HCT116 (cell line): Measurements from ENCODE around the gene WNT7B. TPM values are rescaled to one million over a fixed set of nuclear protein-coding genes. Genes with fewer than 3 reads are reported as not detected.

Source experiments
- ATAC-seq: fragments of 200-7000 bp; cut with Tn5 transposase; 2 replicates; pipeline ENCODE4 v1.9.1; 2020; ENCODE audit warnings: mild to moderate bottlenecking, moderate library complexity
- BruUV-seq: library from RNA; stranded (reverse); fragments of 400-500 nt; replicated peaks from 2 replicates; lab custom pipeline; 2021; lab: Mats Ljungman, UMichigan
- CTCF ChIA-PET: fragments of 300-600 bp; sonication (Branson Sonifier 250); formaldehyde crosslinking; loops from one replicate; lab custom pipeline; 2021; ENCODE audit warnings: antibody characterized with exemption; lab: Charles Lee
- POLR2A ChIA-PET: fragments of 300-600, 350-600 bp; sonication (Branson Sonifier 250); formaldehyde crosslinking; loops from one replicate; lab custom pipeline; 2021; ENCODE audit warnings: antibody characterized with exemption; lab: Charles Lee
- RAD21 ChIA-PET, 2 experiments: fragments of 300-600 bp; sonication (Branson Sonifier 250); formaldehyde crosslinking; loops; one replicate each; lab custom pipeline; 2023; ENCODE audit warnings: low total read pairs in 2 of 2; ENCODE audit not compliant: uncharacterized antibody in 2 of 2, unreplicated experiment in 2 of 2, low non-redundant PET in 1 of 2; lab: Charles Lee
- DNase-seq: peaks from one replicate; pipeline ENCODE4 v3.0.0-alpha.2; 2010; ENCODE audit warnings: low read depth, low spot score
- H2AFZ ChIP-seq: fragments of 200-600 bp; shearing (Covaris generic), sonication (generic); 2 replicates; pipeline ENCODE4 v1.6.1; 2017; ENCODE audit warnings: low read depth, mixed run types, mixed read lengths, antibody characterized with exemption, low read length; ENCODE audit not compliant: poor library complexity, severe bottlenecking
- H3K27ac ChIP-seq: 2 replicates; pipeline ENCODE4 v1.5.1; 2012; ENCODE audit warnings: low read depth, low read length
- H3K27me3 ChIP-seq: fragments of 200-600 bp; sonication (generic); 2 replicates; pipeline ENCODE4 v1.6.1; 2016; ENCODE audit warnings: mixed run types, low read length, mixed read lengths; ENCODE audit not compliant: insufficient read depth
- H3K36me3 ChIP-seq, 2 experiments: fragments of 200-500 bp in 1 of 2; fragments of 200-600 bp in 1 of 2; sonication (Bioruptor generic) in 1 of 2; sonication (generic) in 1 of 2; 2 replicates each; pipeline versions ENCODE4 v1.5.1 to v1.6.1; 2014 to 2016; ENCODE audit warnings: low read length in 2 of 2, inconsistent platforms in 1 of 2, mixed read lengths in 1 of 2, mixed run types in 1 of 2; ENCODE audit not compliant: insufficient read depth in 2 of 2, control insufficient read depth in 1 of 2
- H3K4me1 ChIP-seq, 2 experiments: fragments of 200-600 bp in 1 of 2; sonication (generic) in 1 of 2; 2 replicates each; pipeline versions ENCODE4 v1.5.1 to v1.6.1; 2012 to 2017; ENCODE audit warnings: low read length in 2 of 2, inconsistent platforms in 1 of 2, mild to moderate bottlenecking in 1 of 2, mixed read lengths in 1 of 2, mixed run types in 1 of 2, moderate library complexity in 1 of 2; ENCODE audit not compliant: insufficient read depth in 2 of 2, control insufficient read depth in 1 of 2
- H3K4me2 ChIP-seq: fragments of 200-600 bp; sonication (generic); 2 replicates; pipeline ENCODE4 v1.6.1; 2017; ENCODE audit warnings: mixed run types, low read length, mixed read lengths
- H3K4me3 ChIP-seq, 2 experiments: fragments of 200-600 bp in 1 of 2; sonication (generic) in 1 of 2; replicated peaks in 1 of 2; 2 replicates each; pipeline ENCODE4 v1.5.1; 2011 to 2016; ENCODE audit warnings: low read length in 2 of 2, control low read depth in 1 of 2, low read depth in 1 of 2, mild to moderate bottlenecking in 1 of 2, mixed read lengths in 1 of 2, mixed run types in 1 of 2
- H3K79me2 ChIP-seq: fragments of 200-600 bp; sonication (generic); 2 replicates; pipeline ENCODE4 v1.6.1; 2017; ENCODE audit warnings: mild to moderate bottlenecking, mixed run types, low read length, moderate library complexity, mixed read lengths; ENCODE audit not compliant: insufficient read depth
- H3K9ac ChIP-seq: fragments of 200-600 bp; sonication (generic); 2 replicates; pipeline ENCODE4 v1.6.1; 2016; ENCODE audit warnings: low read length, mixed read lengths
- H3K9me2 ChIP-seq: fragments of 200-600 bp; sonication (generic), shearing (Covaris generic); 2 replicates; pipeline ENCODE4 v1.6.1; 2017; ENCODE audit warnings: mixed run types, mild to moderate bottlenecking, moderate library complexity; ENCODE audit not compliant: insufficient read depth
- H3K9me3 ChIP-seq, 2 experiments: fragments of 200-500 bp in 1 of 2; fragments of 200-600 bp in 1 of 2; sonication (Bioruptor generic) in 1 of 2; sonication (generic) in 1 of 2; 2 replicates each; pipeline ENCODE4 v1.6.1; 2014 to 2017; ENCODE audit warnings: low read length in 2 of 2, mixed read lengths in 2 of 2, inconsistent platforms in 1 of 2, low read depth in 1 of 2, mild to moderate bottlenecking in 1 of 2, mixed run types in 1 of 2, moderate library complexity in 1 of 2; ENCODE audit not compliant: control insufficient read depth in 1 of 2, insufficient read depth in 1 of 2
- H4K20me1 ChIP-seq: fragments of 200-600 bp; sonication (generic), shearing (Covaris generic); 2 replicates; pipeline ENCODE4 v1.6.1; 2017; ENCODE audit warnings: mixed run types, mild to moderate bottlenecking, moderate library complexity; ENCODE audit not compliant: insufficient read depth
- CBX3 ChIP-seq: IDR thresholded peaks from 2 replicates; pipeline ENCODE4 v1.6.1; 2012; ENCODE audit warnings: low read depth
- EGR1 ChIP-seq: IDR thresholded peaks from 2 replicates; pipeline ENCODE4 v1.6.1; 2012; ENCODE audit warnings: low read depth
- EZH2 ChIP-seq: fragments of 200-600 bp; sonication (generic); IDR thresholded peaks from 2 replicates; pipeline ENCODE4 v1.6.1; 2017; ENCODE audit warnings: antibody characterized with exemption, mixed run types
- EZH2phosphoT487 ChIP-seq: fragments of 200-600 bp; IDR thresholded peaks from 2 replicates; pipeline ENCODE4 v1.6.1; 2018; ENCODE audit warnings: antibody characterized with exemption, borderline replicate concordance
- POLR2AphosphoS5 ChIP-seq: IDR thresholded peaks from 2 replicates; pipeline ENCODE4 v1.6.1; 2011; ENCODE audit warnings: mild to moderate bottlenecking, low read depth, low read length, moderate library complexity
- RAD21 ChIP-seq: IDR thresholded peaks from 2 replicates; pipeline ENCODE4 v1.6.1; 2012; ENCODE audit warnings: low read depth, mild to moderate bottlenecking
- SIN3A ChIP-seq: IDR thresholded peaks from 2 replicates; pipeline ENCODE4 v1.6.1; 2012; ENCODE audit warnings: low read depth
- ZFX ChIP-seq: fragments of 450-650 bp; IDR thresholded peaks from 2 replicates; pipeline ENCODE4 v1.6.1; 2017
- ZNF274 ChIP-seq: fragments of 200-500 bp; sonication (Bioruptor generic); IDR thresholded peaks from 2 replicates; pipeline ENCODE4 v1.6.1; 2014; ENCODE audit warnings: mild to moderate bottlenecking, low read depth, low read length, inconsistent platforms
- intact Hi-C: fragments of 100-400 bp; cut with micrococcal nuclease; formaldehyde crosslinking; loops from 2 replicates; pipeline ENCODE4 v1.10.0; 2022
- total RNA-seq: library from RNA; stranded (reverse); gene quantifications from one replicate; pipeline ENCODE4 v1.2.1, GENCODE V29; 2021; ENCODE audit not compliant: unreplicated experiment
- TF ChIP-seq, protein P1 (sequence below): IDR thresholded peaks from 2 replicates; pipeline ENCODE4 v1.6.1; 2012

The WNT7B gene
- total RNA-seq, 1 experiment from 2014 or later = 10.5 TPM

DNA sequence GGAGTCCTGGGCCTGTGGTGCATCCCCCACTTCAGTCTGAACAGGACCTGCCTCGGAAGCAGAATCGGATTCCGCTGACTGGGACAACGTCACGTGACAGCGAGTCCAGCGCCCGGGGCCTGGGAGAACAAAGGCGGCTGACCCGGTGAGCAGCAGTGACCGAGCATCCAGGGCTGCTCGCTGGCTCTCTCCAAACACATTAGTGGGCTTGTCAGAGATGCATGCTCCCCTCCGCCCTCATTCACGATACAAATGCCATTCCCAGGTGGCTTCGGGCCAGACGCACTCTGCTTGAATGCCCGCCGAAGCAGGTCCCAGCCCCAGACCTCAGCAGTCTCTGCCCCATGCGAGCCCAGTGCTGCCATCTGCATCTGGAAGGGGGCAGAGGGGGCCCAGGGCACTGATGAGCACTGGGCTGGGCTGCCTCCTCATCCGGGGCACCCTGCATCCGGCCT is 91.0 kb downstream of the WNT7B start (continued):
- TF ChIP-seq, protein P1, sequence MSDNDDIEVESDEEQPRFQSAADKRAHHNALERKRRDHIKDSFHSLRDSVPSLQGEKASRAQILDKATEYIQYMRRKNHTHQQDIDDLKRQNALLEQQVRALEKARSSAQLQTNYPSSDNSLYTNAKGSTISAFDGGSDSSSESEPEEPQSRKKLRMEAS = no peak
- no peak for TF ChIP-seq ZFX
- no peak for TF ChIP-seq EGR1
- no peak for TF ChIP-seq SIN3A
- no peak for TF ChIP-seq RAD21
- TF ChIP-seq EZH2phosphoT487 = no peak
- no peak for TF ChIP-seq CBX3
- no peak for TF ChIP-seq EZH2
- TF ChIP-seq ZNF274 = no peak
- TF ChIP-seq POLR2AphosphoS5 = no peak
- TF ChIP-seq, all 23 proteins: peak for 0

DNA sequence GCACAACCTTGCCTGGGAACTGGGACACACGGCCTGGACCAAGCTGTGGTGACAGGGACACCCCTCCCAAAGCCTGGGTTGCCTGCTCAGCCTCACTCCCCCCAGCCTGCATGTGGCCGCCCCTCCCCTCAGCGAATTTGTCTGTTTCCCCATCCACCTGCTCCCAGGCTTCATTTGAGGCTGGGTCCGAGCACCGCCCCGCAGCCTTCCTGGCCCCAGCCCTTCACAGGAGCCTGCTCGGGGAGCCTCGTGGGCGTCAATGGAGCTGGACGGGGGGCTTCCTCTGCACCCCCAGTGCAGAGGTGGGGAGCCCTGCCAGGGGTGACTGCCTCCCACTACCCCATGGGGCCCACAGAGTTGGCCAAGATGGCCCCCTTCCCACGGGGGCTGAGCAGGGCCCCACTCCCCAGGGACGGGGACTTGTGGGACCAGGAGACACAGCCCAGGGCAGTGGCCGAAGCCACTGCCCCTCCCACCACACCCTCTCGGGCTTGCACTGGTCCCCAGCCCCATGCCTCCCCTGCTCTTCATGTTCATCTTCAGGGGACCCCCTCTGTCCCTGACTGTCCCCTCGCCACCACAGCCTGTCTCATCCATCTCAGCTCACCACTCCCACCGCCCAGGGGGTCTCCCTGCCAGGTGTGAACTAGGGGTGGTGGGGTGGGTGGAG is 91.7 kb downstream of the WNT7B start:
- no TSS peak for BruUV-seq
- Histone ChIP-seq H3K9ac (no peak overlapping the region), H3K4me2 (no peak overlapping the region), H3K27me3 (no peaks in the 10 kb centered on the region), H3K4me3 (no peak overlapping the region), H3K27ac (no peak overlapping the region), H3K9me2 (no peaks in the 10 kb centered on the region), H3K36me3 (no peaks in the 10 kb centered on the region), H3K9me3 (no peaks in the 10 kb centered on the region), H3K79me2 (no peaks in the 10 kb centered on the region), H4K20me1 (no peaks in the 10 kb centered on the region), H2AFZ (no peak overlapping the region), H3K4me1 (peaks cover 4 to 24% of the 10 kb centered on the region in 2 experiments)
- ATAC-seq = no peak
- ChIA-PET CTCF (no interaction called here), RAD21 (no interaction called here), POLR2A (no interaction called here)
- TF ChIP-seq EGR1 (no peak), SIN3A (no peak)
- no peak for DNase-seq
- intact Hi-C loops = no loop called here
